HepG2 (cell line): ENCODE data around the gene CCDC57. TPM values are rescaled to one million over a fixed set of nuclear protein-coding genes. Genes with fewer than 3 reads are reported as not detected.
A peak's percentile ranks its signal among the peaks of the same experiment; 100 is the strongest.

ENCODE experiments used
- AHDC1 ChIP-seq: sonication (generic); formaldehyde crosslinking; IDR thresholded peaks from 2 replicates; pipeline ENCODE4 v1.5.1; 2020; ENCODE audit warnings: mild to moderate bottlenecking, missing genetic modification reagents, borderline replicate concordance
- ATF4 ChIP-seq, 2 experiments: fragments of 450-650 bp in 1 of 2; sonication (generic) in 1 of 2; formaldehyde crosslinking; IDR thresholded peaks; 2 replicates each; pipeline versions ENCODE4 v1.5.0 to v1.8.0; 2020 to 2022; ENCODE audit warnings: mild to moderate bottlenecking in 1 of 2, missing genetic modification reagents in 1 of 2
- CBX1 ChIP-seq: IDR thresholded peaks from one replicate; pipeline ENCODE4 v1.6.1; 2016; ENCODE audit warnings: antibody characterized with exemption, low read depth
- HOXA9 ChIP-seq: sonication (generic); formaldehyde crosslinking; IDR thresholded peaks from 2 replicates; pipeline ENCODE4 v1.8.1; 2022; ENCODE audit warnings: missing genetic modification reagents, mild to moderate bottlenecking, moderate library complexity, borderline replicate concordance
- NFE2 ChIP-seq: sonication (generic); formaldehyde crosslinking; IDR thresholded peaks from 2 replicates; pipeline ENCODE4 v1.4.0; 2020; ENCODE audit warnings: missing genetic modification reagents
- NR2F1 ChIP-seq, 2 experiments: fragments of 450-650 bp in 1 of 2; formaldehyde crosslinking in 1 of 2; IDR thresholded peaks; 2 replicates each; pipeline versions ENCODE4 v1.5.0 to v1.6.1; 2016 to 2020; ENCODE audit warnings: mild to moderate bottlenecking in 1 of 2, missing compliant biosample characterization in 1 of 2, missing genetic modification reagents in 1 of 2, moderate library complexity in 1 of 2
- ZKSCAN8 ChIP-seq: IDR thresholded peaks from 2 replicates; pipeline ENCODE4 v1.6.1; 2016; ENCODE audit warnings: borderline replicate concordance, missing genetic modification reagents, missing compliant biosample characterization
- polyA plus RNA-seq, 8 experiments: library from polyadenylated mRNA; depleted of rRNA in 3 of 8; stranded (reverse) in 7 of 8; unstranded in 1 of 8; fragments of >200 nt; fragmentation: Illumina TruSeq in 4 of 8; extraction: Trizol in 4 of 8; gene quantifications; 2 replicates each; pipeline versions ENCODE4 v1.2.1 to v1.2.3, GENCODE V29; 2011 to 2016; ENCODE audit warnings: low read depth in 4 of 8, missing spikeins in 1 of 8, mixed read lengths in 1 of 8; ENCODE audit not compliant: insufficient read depth in 1 of 8
- total RNA-seq, 5 experiments: library from RNA; depleted of rRNA; stranded (reverse); fragments of >200 nt; fragmentation: Illumina TruSeq; extraction: Trizol; gene quantifications; 2 replicates each; pipeline ENCODE4 v1.2.3, GENCODE V29; 2016; ENCODE audit warnings: low read depth in 1 of 5
- TF ChIP-seq, protein P1 (sequence below): sonication (generic); formaldehyde crosslinking; IDR thresholded peaks from 2 replicates; pipeline ENCODE4 v1.9.0; 2021; ENCODE audit warnings: mild to moderate bottlenecking, missing genetic modification reagents
- TF ChIP-seq, protein P2 (sequence below): sonication (generic); formaldehyde crosslinking; IDR thresholded peaks from 2 replicates; pipeline ENCODE4 v1.4.0; 2020; ENCODE audit warnings: missing genetic modification reagents, borderline replicate concordance
- TF ChIP-seq, protein P3 (sequence below): sonication (generic); formaldehyde crosslinking; IDR thresholded peaks from 2 replicates; pipeline ENCODE4 v1.5.0; 2020; ENCODE audit warnings: mild to moderate bottlenecking, missing genetic modification reagents

CCDC57 gene
- total and polyA plus RNA-seq, 2 of the 13 experiments (the other 11 are each of a cell fraction or from before 2014, with no cell fraction given) = 59.3 to 59.9 TPM

DNA sequence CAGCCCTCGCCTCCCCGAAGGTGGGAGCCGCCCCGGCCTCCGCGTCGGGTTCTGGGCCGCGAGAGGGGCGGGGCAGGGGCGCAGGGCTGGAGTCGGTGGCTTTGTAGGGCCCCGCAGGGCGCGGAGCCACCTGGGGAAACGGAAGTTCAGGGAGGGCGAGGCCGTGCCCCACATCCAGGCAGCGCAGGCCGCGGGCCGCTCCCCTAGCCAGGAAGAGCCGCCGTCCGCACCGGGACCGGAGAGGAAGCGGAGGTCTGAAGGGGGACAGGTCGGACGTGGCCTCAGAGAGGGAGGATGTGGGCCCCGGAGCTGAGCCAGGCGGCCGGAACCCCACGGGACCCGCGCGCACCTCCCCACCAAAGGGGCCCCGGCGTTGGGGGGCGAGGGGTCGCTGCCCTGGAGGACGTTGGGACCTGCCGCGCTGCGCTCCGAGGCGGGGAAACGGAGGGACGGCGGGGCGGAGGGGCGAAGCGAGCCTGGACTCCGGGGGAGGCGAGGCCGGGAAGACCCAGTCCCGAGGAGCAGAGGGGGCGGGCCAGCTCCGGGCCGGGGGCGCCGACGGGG, 15.7 kb upstream of the CCDC57 start (continued):
- TF ChIP-seq, protein P1, sequence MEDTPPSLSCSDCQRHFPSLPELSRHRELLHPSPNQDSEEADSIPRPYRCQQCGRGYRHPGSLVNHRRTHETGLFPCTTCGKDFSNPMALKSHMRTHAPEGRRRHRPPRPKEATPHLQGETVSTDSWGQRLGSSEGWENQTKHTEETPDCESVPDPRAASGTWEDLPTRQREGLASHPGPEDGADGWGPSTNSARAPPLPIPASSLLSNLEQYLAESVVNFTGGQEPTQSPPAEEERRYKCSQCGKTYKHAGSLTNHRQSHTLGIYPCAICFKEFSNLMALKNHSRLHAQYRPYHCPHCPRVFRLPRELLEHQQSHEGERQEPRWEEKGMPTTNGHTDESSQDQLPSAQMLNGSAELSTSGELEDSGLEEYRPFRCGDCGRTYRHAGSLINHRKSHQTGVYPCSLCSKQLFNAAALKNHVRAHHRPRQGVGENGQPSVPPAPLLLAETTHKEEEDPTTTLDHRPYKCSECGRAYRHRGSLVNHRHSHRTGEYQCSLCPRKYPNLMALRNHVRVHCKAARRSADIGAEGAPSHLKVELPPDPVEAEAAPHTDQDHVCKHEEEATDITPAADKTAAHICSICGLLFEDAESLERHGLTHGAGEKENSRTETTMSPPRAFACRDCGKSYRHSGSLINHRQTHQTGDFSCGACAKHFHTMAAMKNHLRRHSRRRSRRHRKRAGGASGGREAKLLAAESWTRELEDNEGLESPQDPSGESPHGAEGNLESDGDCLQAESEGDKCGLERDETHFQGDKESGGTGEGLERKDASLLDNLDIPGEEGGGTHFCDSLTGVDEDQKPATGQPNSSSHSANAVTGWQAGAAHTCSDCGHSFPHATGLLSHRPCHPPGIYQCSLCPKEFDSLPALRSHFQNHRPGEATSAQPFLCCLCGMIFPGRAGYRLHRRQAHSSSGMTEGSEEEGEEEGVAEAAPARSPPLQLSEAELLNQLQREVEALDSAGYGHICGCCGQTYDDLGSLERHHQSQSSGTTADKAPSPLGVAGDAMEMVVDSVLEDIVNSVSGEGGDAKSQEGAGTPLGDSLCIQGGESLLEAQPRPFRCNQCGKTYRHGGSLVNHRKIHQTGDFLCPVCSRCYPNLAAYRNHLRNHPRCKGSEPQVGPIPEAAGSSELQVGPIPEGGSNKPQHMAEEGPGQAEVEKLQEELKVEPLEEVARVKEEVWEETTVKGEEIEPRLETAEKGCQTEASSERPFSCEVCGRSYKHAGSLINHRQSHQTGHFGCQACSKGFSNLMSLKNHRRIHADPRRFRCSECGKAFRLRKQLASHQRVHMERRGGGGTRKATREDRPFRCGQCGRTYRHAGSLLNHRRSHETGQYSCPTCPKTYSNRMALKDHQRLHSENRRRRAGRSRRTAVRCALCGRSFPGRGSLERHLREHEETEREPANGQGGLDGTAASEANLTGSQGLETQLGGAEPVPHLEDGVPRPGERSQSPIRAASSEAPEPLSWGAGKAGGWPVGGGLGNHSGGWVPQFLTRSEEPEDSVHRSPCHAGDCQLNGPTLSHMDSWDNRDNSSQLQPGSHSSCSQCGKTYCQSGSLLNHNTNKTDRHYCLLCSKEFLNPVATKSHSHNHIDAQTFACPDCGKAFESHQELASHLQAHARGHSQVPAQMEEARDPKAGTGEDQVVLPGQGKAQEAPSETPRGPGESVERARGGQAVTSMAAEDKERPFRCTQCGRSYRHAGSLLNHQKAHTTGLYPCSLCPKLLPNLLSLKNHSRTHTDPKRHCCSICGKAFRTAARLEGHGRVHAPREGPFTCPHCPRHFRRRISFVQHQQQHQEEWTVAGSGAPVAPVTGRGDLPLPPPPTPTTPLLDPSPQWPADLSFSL (CRISPR knock-in tag) = no peak
- TF ChIP-seq ATF4 (CRISPR knock-in tag; IDR thresholded peaks at IDR 0.05) = 0 out of 4 replicates have a peak, but pooled peaks of 1 of the 2 experiments have one; percentile 44
- TF ChIP-seq NR2F1 (CRISPR knock-in tag; IDR thresholded peaks at IDR 0.05) = peak in 1 of 2 experiments; percentile 46; a peak in 2 of 4 replicates
- no peak for TF ChIP-seq NFE2 (CRISPR knock-in tag)
- 0 out of 2 replicates have a peak, but pooled peaks have one; percentile 81 for TF ChIP-seq HOXA9
- TF ChIP-seq, protein P2, sequence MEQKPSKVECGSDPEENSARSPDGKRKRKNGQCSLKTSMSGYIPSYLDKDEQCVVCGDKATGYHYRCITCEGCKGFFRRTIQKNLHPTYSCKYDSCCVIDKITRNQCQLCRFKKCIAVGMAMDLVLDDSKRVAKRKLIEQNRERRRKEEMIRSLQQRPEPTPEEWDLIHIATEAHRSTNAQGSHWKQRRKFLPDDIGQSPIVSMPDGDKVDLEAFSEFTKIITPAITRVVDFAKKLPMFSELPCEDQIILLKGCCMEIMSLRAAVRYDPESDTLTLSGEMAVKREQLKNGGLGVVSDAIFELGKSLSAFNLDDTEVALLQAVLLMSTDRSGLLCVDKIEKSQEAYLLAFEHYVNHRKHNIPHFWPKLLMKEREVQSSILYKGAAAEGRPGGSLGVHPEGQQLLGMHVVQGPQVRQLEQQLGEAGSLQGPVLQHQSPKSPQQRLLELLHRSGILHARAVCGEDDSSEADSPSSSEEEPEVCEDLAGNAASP (CRISPR knock-in tag) = no peak; the same call in 1 of the 2 replicates
- TF ChIP-seq ZKSCAN8 (CRISPR knock-in tag) = no peak
- TF ChIP-seq, protein P3, sequence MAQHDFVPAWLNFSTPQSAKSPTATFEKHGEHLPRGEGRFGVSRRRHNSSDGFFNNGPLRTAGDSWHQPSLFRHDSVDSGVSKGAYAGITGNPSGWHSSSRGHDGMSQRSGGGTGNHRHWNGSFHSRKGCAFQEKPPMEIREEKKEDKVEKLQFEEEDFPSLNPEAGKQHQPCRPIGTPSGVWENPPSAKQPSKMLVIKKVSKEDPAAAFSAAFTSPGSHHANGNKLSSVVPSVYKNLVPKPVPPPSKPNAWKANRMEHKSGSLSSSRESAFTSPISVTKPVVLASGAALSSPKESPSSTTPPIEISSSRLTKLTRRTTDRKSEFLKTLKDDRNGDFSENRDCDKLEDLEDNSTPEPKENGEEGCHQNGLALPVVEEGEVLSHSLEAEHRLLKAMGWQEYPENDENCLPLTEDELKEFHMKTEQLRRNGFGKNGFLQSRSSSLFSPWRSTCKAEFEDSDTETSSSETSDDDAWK = no peak
- TF ChIP-seq CBX1 = peak; percentile 21
- no peak for TF ChIP-seq AHDC1 (CRISPR knock-in tag)
